ENCODE measurements around the gene YBX1. TPM values are rescaled to one million over a fixed set of nuclear protein-coding genes. Genes with fewer than 3 reads are reported as not detected.
"Not testable (repeated sequence)": the region's sequence is repeated elsewhere in the genome, so short reads cannot be mapped to it uniquely, and the experiment has no call there.

Gene YBX1
- total RNA-seq, 1 donor from 2014 or later, result 461 TPM

GRCh38 chr1:42684139-42684538, 1.9 kb downstream of the YBX1 start:
- intact Hi-C loops (cut with micrococcal nuclease), result loop anchor here (5.0 to 10.0 kb wide), 3 partner anchors 238 to 673 kb away; partner anchors contain the start of gene CDC20

GRCh38 chr1:42686418-42686817, 4.2 kb downstream of the YBX1 start:
- intact Hi-C loops (cut with micrococcal nuclease), result loop anchor here (10.0 kb wide), 1 partner anchor 652 kb away; no protein-coding TSS in a partner anchor

GRCh38 chr1:42689912-42690311, 7.7 kb downstream of the YBX1 start:
- intact Hi-C loops (cut with micrococcal nuclease), result loop anchor here (1.0 to 10.0 kb wide), 2 partner anchors 112 to 655 kb away; no protein-coding TSS in a partner anchor

- intact Hi-C loops (cut with micrococcal nuclease), result loop anchor here (1.0 kb wide), 2 partner anchors 7 to 112 kb away; no protein-coding TSS in a partner anchor
Measured at GRCh38 chr1:42690477-42691156, 8.4 kb downstream of the YBX1 start.

- intact Hi-C loops (cut with micrococcal nuclease), result loop anchor here (1.0 kb wide), 1 partner anchor 8 kb away; no protein-coding TSS in a partner anchor
Measured at GRCh38 chr1:42691157-42691498, 8.9 kb downstream of the YBX1 start.

- intact Hi-C loops (cut with micrococcal nuclease), result no loop called here
Measured at GRCh38 chr1:42692461-42692860, 10.2 kb downstream of the YBX1 start.

GRCh38 chr1:42692911-42693310, 10.7 kb downstream of the YBX1 start:
- intact Hi-C loops (cut with micrococcal nuclease), result no loop called here

GRCh38 chr1:42698081-42698813, 16.0 kb downstream of the YBX1 start:
- intact Hi-C loops (cut with micrococcal nuclease), result no loop called here

GRCh38 chr1:42700006-42700405, 17.8 kb downstream of the YBX1 start:
- intact Hi-C loops (cut with micrococcal nuclease), result no loop called here

GRCh38 chr1:42703888-42704464, 21.8 kb downstream of the YBX1 start:
- intact Hi-C loops (cut with micrococcal nuclease), result no loop called here

- intact Hi-C loops (cut with micrococcal nuclease), result not testable (repeated sequence)
Measured at GRCh38 chr1:42712808-42713207, 30.6 kb downstream of the YBX1 start.

- intact Hi-C loops (cut with micrococcal nuclease), result no loop called here
Measured at GRCh38 chr1:42713293-42713692, 31.1 kb downstream of the YBX1 start.

GRCh38 chr1:42714441-42714840, 32.2 kb downstream of the YBX1 start:
- intact Hi-C loops (cut with micrococcal nuclease), result not testable (repeated sequence)

GRCh38 chr1:42720868-42721267, 38.6 kb downstream of the YBX1 start:
- intact Hi-C loops (cut with micrococcal nuclease), result no loop called here

- intact Hi-C loops (cut with micrococcal nuclease), result no loop called here
Measured at GRCh38 chr1:42721926-42722325, 39.7 kb downstream of the YBX1 start.

- intact Hi-C loops (cut with micrococcal nuclease), result not testable (repeated sequence)
Measured at GRCh38 chr1:42722403-42722802, 40.2 kb downstream of the YBX1 start.

- intact Hi-C loops (cut with micrococcal nuclease), result no loop called here
Measured at GRCh38 chr1:42723511-42723910, 41.3 kb downstream of the YBX1 start.

GRCh38 chr1:42725820-42726219, 43.6 kb downstream of the YBX1 start:
- intact Hi-C loops (cut with micrococcal nuclease), result not testable (repeated sequence)

GRCh38 chr1:42730002-42730401, 47.8 kb downstream of the YBX1 start:
- intact Hi-C loops (cut with micrococcal nuclease), result no loop called here

GRCh38 chr1:42730988-42731387, 48.8 kb downstream of the YBX1 start:
- intact Hi-C loops (cut with micrococcal nuclease), result no loop called here

- intact Hi-C loops (cut with micrococcal nuclease), result no loop called here
Measured at GRCh38 chr1:42731585-42731984, 49.4 kb downstream of the YBX1 start.

GRCh38 chr1:42732126-42732680, 50.0 kb downstream of the YBX1 start:
- intact Hi-C loops (cut with micrococcal nuclease), result no loop called here

All from T-helper 1 cell treated with Interleukin-12 subunit alpha and Interleukin-12 subunit beta and Interleukin-4 antibody, amounts not matched to agents 30 ng/mL and 1 ng/mL, for 36 hours (primary cell).